Measurements from ENCODE around the gene FA2H.

The FA2H gene

GRCh38 chr16:74721716-74722115 is 52.9 kb downstream of the FA2H start:
- DNase-seq, result no peak

- no peak for DNase-seq
Measured at GRCh38 chr16:74720579-74720978, 54.0 kb downstream of the FA2H start.

GRCh38 chr16:74718741-74719610 is 55.6 kb downstream of the FA2H start:
- DNase-seq, result no peak

- DNase-seq, result no peak
Measured at GRCh38 chr16:74718140-74718539, 56.5 kb downstream of the FA2H start.

GRCh38 chr16:74717367-74717766 is 57.3 kb downstream of the FA2H start:
- DNase-seq, result no peak

GRCh38 chr16:74716355-74716754 is 58.3 kb downstream of the FA2H start:
- DNase-seq, result no peak

GRCh38 chr16:74713876-74714275 is 60.7 kb downstream of the FA2H start:
- no peak for DNase-seq

GRCh38 chr16:74713325-74713724 is 61.3 kb downstream of the FA2H start:
- no peak for DNase-seq

- no peak for DNase-seq
Measured at GRCh38 chr16:74711938-74712337, 62.7 kb downstream of the FA2H start.

GRCh38 chr16:74710401-74710800 is 64.2 kb downstream of the FA2H start:
- no peak for DNase-seq

GRCh38 chr16:74709441-74709877 is 65.2 kb downstream of the FA2H start:
- peak; percentile 59 for DNase-seq

GRCh38 chr16:74700438-74701225 is 74.0 kb downstream of the FA2H start, which contains the start of gene MLKL:
TSS of gene MLKL (minus strand) at chr16:74700862. CDS start at chr16:74695757, 5,105 bp downstream.
- no peak for DNase-seq

- no peak for DNase-seq
Measured at GRCh38 chr16:74700116-74700437, 74.5 kb downstream of the FA2H start.

- no peak for DNase-seq
Measured at GRCh38 chr16:74699666-74700065, 75.0 kb downstream of the FA2H start.

- no peak for DNase-seq
Measured at GRCh38 chr16:74698222-74698621, 76.4 kb downstream of the FA2H start.

- peak; percentile 42 for DNase-seq
Measured at GRCh38 chr16:74695450-74696422, 78.9 kb downstream of the FA2H start.

GRCh38 chr16:74691093-74691855 is 83.3 kb downstream of the FA2H start:
- no peak for DNase-seq

GRCh38 chr16:74682556-74682955 is 92.1 kb downstream of the FA2H start:
- DNase-seq, result no peak

GRCh38 chr16:74680681-74681080 is 93.9 kb downstream of the FA2H start:
- DNase-seq, result no peak

- no peak for DNase-seq
Measured at GRCh38 chr16:74679983-74680382, 94.6 kb downstream of the FA2H start.

- DNase-seq, result no peak
Measured at GRCh38 chr16:74677868-74678267, 96.8 kb downstream of the FA2H start.

GRCh38 chr16:74673876-74674275 is 100.7 kb downstream of the FA2H start:
- no peak for DNase-seq
